ENCODE data around the gene LEUTX.

The LEUTX gene

DNA sequence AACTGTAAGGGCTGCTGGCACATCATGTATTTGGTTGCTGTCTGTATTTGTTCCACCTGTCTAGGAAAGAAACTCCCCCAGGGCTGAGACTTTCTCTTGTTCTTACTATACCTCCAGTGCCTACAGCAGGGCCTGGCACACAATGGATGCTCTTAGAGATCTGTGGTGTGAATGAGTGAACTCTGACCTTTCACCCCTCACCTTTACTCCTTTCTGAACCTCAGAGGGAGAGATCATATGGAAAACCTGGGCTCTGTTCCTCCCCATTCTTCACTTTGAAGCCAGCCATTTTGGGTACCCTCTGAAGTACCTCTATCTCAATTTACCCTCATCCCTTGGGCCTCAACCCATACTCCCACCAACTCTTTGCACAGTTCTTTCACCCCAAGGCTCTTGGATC lies 52.2 kb downstream of the LEUTX start:
- no peak overlapping the region for H3K4me2 ChIP-seq (ENCODE audit: low read depth, low read length, poor library complexity, severe bottlenecking)
- H3K27ac ChIP-seq (ENCODE audit: low read depth, low read length) = no peak overlapping the region
- no peaks in the 10 kb centered on the region for H3K27me3 ChIP-seq (ENCODE audit: low read length)
- H3K9me3 ChIP-seq (ENCODE audit: insufficient read depth, low read length) = no peaks in the 10 kb centered on the region
- no peaks in the 10 kb centered on the region for H4K20me1 ChIP-seq (ENCODE audit: low read depth, low read length)
- no peak overlapping the region for H2AFZ ChIP-seq (ENCODE audit: low read depth, low read length, severe bottlenecking)
- H3K36me3 ChIP-seq (ENCODE audit: low read length) = peaks cover 1% of the 10 kb centered on the region; the same call in 1 of the 2 replicates
- no peak overlapping the region for H3K9ac ChIP-seq (ENCODE audit: low read length)
- H3F3A ChIP-seq (ENCODE audit: insufficient read depth) = peaks cover 13% of the 10 kb centered on the region
- H3K4me3 ChIP-seq (ENCODE audit: insufficient read depth, low read length, poor library complexity, severe bottlenecking) = no peak overlapping the region
- H3K9me2 ChIP-seq (replicated peaks; ENCODE audit: insufficient read depth, low read length) = no peaks in the 10 kb centered on the region
- TF ChIP-seq, protein P1, sequence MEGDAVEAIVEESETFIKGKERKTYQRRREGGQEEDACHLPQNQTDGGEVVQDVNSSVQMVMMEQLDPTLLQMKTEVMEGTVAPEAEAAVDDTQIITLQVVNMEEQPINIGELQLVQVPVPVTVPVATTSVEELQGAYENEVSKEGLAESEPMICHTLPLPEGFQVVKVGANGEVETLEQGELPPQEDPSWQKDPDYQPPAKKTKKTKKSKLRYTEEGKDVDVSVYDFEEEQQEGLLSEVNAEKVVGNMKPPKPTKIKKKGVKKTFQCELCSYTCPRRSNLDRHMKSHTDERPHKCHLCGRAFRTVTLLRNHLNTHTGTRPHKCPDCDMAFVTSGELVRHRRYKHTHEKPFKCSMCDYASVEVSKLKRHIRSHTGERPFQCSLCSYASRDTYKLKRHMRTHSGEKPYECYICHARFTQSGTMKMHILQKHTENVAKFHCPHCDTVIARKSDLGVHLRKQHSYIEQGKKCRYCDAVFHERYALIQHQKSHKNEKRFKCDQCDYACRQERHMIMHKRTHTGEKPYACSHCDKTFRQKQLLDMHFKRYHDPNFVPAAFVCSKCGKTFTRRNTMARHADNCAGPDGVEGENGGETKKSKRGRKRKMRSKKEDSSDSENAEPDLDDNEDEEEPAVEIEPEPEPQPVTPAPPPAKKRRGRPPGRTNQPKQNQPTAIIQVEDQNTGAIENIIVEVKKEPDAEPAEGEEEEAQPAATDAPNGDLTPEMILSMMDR (IDR thresholded peaks at IDR 0.05; ENCODE audit: insufficient read depth, low read length, poor library complexity, severe bottlenecking) = no peak
- TF ChIP-seq EZH2phosphoT487 (conservative IDR thresholded peaks at IDR 0.05; ENCODE audit: low read length) = no peak
- no peaks in the 10 kb centered on the region for H3K79me2 ChIP-seq (ENCODE audit: insufficient read depth, low read length)

DNA sequence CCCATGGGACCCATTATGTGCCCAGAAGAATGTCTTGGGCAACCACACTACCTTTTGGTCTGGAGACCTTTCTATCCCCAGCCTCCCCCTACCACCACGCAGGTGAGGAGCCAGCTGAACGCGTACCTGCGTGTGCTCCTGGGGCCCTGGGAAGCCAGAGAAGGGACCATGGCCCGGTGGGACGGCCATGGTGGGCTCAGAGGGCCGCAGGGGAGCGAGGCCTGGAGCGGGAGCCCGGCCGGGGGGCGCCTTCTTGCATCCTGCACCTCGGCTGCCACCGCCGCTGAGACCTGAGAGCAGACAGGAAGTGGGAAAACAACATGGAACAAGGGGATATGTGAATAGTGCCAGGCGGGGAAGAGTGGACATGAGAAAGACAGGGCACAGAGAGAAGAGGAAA lies 53.0 kb downstream of the LEUTX start:
- Histone ChIP-seq H3K9ac (ENCODE audit: low read length) (no peak overlapping the region), H3F3A (ENCODE audit: insufficient read depth) (peaks cover 16% of the 10 kb centered on the region), H3K79me2 (ENCODE audit: insufficient read depth, low read length) (no peaks in the 10 kb centered on the region), H3K4me3 (ENCODE audit: insufficient read depth, low read length, poor library complexity, severe bottlenecking) (no peak overlapping the region), H4K20me1 (ENCODE audit: low read depth, low read length) (no peaks in the 10 kb centered on the region), H3K27me3 (ENCODE audit: low read length) (no peaks in the 10 kb centered on the region), H2AFZ (ENCODE audit: low read depth, low read length, severe bottlenecking) (no peak overlapping the region), H3K4me2 (ENCODE audit: low read depth, low read length, poor library complexity, severe bottlenecking) (no peak overlapping the region), H3K9me2 (replicated peaks; ENCODE audit: insufficient read depth, low read length) (no peaks in the 10 kb centered on the region), H3K9me3 (ENCODE audit: insufficient read depth, low read length) (no peaks in the 10 kb centered on the region), H3K36me3 (ENCODE audit: low read length) (peaks cover 5% of the 10 kb centered on the region; the same call in 1 of the 2 replicates), H3K27ac (ENCODE audit: low read depth, low read length) (no peak overlapping the region)
- TF ChIP-seq, protein P1 (IDR thresholded peaks at IDR 0.05; ENCODE audit: insufficient read depth, low read length, poor library complexity, severe bottlenecking) = no peak
- no peak for TF ChIP-seq EZH2phosphoT487 (conservative IDR thresholded peaks at IDR 0.05; ENCODE audit: low read length)

DNA sequence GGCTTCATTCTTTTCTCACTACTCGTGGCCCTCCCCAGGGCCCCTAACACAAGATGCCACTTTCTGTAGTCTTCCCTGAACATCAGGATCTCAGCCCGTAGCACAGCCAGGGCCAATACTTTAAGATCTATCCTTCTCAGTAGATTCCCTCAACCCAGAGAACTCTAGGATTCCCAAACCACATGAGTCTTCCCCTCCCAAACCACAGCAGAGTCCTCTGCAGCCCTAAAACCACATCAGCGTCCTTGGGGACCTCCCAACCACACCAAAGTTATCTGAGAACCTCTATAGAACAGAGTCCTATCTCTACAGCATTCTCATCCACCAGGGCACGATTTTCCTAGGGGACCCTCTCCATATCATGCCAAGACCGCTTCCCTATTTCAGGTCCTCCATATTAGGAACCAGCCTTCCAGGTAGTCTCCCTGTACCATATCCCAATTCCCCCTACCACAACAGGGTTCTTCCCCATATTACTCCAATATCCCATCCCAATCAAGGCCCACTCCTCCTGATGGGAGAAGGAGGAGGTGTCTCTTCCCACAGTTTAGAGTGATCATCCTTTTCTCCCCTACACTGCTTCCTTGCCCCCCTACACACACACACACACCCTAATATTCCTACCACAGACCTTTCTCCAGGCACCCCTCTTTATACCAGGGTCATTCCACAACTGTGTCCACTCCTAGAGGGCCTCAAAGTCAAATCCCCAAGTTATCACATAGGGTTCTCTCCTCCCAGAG lies 53.9 kb downstream of the LEUTX start:
- no peaks in the 10 kb centered on the region for H3K9me2 ChIP-seq (replicated peaks; ENCODE audit: insufficient read depth, low read length)
- TF ChIP-seq EZH2phosphoT487 (conservative IDR thresholded peaks at IDR 0.05; ENCODE audit: low read length) = no peak
- TF ChIP-seq, protein P1 (IDR thresholded peaks at IDR 0.05; ENCODE audit: insufficient read depth, low read length, poor library complexity, severe bottlenecking) = no peak
- no peaks in the 10 kb centered on the region for H3K9me3 ChIP-seq (ENCODE audit: insufficient read depth, low read length)
- peaks cover 10% of the 10 kb centered on the region; the same call in 1 of the 2 replicates for H3K36me3 ChIP-seq (ENCODE audit: low read length)
- H4K20me1 ChIP-seq (ENCODE audit: low read depth, low read length) = no peaks in the 10 kb centered on the region
- peaks cover 17% of the 10 kb centered on the region for H3F3A ChIP-seq (ENCODE audit: insufficient read depth)
- no peak overlapping the region for H3K4me3 ChIP-seq (ENCODE audit: insufficient read depth, low read length, poor library complexity, severe bottlenecking)
- H3K9ac ChIP-seq (ENCODE audit: low read length) = 0 out of 2 replicates have a peak overlapping the region, but pooled peaks have one; percentile 11
- H3K79me2 ChIP-seq (ENCODE audit: insufficient read depth, low read length) = 0 out of 2 replicates have a peak, but pooled peaks cover 1% of the 10 kb centered on the region
- H3K4me2 ChIP-seq (ENCODE audit: low read depth, low read length, poor library complexity, severe bottlenecking) = peak overlapping the region; percentile 47
- H3K27ac ChIP-seq (ENCODE audit: low read depth, low read length) = no peak overlapping the region
- no peak overlapping the region for H2AFZ ChIP-seq (ENCODE audit: low read depth, low read length, severe bottlenecking)
- no peaks in the 10 kb centered on the region for H3K27me3 ChIP-seq (ENCODE audit: low read length)

All from SU-DHL-6 (cell line).